GOT3 (cell line): ENCODE data around the gene MYPOP.
"Not testable (repeated sequence)": the region's sequence is repeated elsewhere in the genome, so short reads cannot be mapped to it uniquely, and the experiment has no call there.

Experiments
- DNase-seq: peaks from one replicate; lab custom pipeline; 2025; ENCODE audit warnings: mixed read lengths; lab: John Stamatoyannopoulos, UW

Gene MYPOP

DNA sequence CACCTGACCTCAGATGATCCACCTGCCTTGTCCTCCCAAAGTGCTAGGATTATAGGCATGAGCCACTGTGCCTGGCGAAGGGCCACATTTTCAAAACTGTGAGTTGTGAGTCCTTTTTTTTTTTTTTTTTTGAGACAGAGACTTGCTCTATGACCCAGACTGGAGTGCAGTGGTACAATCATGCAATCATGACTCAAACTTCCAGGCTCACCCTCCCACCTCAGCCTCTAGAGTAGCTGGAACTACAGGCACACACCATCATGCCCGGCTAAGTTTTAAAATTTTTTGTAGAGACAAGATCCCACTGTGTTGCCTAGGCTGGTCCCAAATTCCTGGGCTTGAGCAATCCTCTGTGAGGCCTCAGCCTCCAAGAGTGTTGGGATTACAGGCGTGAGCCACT lies 3.8 kb upstream of the MYPOP start:
- no peak for DNase-seq

DNA sequence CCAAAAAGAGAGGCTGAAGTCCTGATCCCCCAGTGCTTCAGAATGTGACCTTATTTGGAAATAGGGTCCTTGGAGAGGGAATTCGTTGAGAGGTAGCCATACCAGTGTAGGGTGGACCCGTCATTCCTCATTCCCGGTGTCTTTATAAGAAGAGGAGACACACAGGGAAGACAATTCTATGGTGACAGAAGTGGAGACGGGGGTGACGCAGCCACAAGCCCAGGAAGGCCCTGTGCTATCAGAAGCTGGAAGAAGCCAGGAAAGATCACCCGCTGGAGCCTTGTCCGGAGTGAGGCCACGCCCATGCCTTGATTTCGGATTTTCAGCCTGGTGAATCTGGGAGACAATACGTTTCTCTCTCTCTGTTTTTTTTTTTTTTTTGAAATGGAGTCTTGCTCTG lies 2.6 kb upstream of the MYPOP start:
- DNase-seq = no peak

GRCh38 chr19:45902651-45903625 lies 525 bp upstream of the MYPOP start:
- peak; percentile 97 for DNase-seq

DNA sequence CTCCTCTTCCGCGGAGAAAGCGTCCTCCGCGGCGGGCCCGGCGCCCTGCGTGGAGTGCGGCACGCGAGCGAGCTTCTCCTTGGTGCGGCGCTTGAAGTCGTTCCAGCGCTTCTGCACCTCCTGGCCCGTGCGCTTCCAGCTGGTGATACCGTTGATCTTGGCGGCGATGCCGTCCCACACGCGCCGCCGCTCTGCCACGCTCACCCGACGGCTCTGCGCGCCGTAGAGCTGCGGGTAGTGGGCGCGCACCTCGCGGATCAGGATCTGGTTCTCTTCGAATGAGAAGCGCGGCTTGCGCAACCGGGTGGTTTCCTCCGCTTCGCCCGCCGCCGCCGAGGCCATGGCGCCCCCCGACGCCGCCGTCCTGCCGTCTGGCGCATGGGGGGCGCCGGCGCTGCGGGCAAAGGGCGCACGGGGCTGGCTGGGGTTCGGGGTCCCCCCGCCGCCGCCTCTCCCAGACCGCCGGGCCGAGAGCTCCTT lies 941 bp downstream of the MYPOP start:
- DNase-seq = no peak

GRCh38 chr19:45900738-45901431 lies 1.5 kb downstream of the MYPOP start:
- no peak for DNase-seq

- DNase-seq = no peak
Observed at GRCh38 chr19:45899919-45900589, 2.4 kb downstream of the MYPOP start.

GRCh38 chr19:45899253-45899652 lies 3.2 kb downstream of the MYPOP start:
- no peak for DNase-seq

- no peak for DNase-seq
Observed at GRCh38 chr19:45897261-45897812, 5.1 kb downstream of the MYPOP start.

GRCh38 chr19:45895983-45896599 lies 6.3 kb downstream of the MYPOP start:
- DNase-seq = not testable (repeated sequence)

GRCh38 chr19:45895519-45895972 lies 6.9 kb downstream of the MYPOP start:
- no peak for DNase-seq

- DNase-seq = no peak
Observed at GRCh38 chr19:45890877-45891276, 11.5 kb downstream of the MYPOP start.

DNA sequence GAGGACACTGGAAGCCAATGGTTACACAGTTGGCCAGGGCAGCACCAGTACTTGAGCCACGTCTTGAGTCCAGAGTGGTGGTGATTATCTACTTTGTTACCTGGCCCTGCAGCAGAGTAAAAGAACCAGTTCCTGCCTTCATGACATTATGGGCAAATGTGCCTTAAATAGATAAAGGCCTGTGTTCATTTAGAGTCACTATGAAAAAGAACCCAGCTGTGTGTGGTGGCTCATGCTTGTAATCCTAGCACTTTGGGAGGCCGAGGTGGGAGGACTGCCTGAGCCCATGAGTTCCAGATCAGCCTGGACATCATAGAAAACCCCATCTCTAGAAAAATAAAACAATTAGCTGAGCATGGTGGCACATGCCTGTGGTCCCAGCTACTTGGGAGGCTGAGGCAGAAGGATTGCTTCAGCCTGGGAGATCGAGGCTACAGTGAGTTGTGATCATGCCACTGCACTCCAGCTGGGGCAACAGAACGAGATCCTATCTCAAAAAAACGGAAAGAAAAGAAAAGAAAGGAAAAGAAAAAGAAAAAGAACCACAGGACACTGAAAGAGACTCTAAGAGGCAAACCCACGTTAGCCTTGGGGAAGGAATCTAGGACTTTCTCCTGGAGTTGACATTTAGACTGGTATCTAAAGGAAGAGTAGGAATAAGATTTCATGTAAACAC lies 13.1 kb downstream of the MYPOP start:
- DNase-seq = no peak

DNA sequence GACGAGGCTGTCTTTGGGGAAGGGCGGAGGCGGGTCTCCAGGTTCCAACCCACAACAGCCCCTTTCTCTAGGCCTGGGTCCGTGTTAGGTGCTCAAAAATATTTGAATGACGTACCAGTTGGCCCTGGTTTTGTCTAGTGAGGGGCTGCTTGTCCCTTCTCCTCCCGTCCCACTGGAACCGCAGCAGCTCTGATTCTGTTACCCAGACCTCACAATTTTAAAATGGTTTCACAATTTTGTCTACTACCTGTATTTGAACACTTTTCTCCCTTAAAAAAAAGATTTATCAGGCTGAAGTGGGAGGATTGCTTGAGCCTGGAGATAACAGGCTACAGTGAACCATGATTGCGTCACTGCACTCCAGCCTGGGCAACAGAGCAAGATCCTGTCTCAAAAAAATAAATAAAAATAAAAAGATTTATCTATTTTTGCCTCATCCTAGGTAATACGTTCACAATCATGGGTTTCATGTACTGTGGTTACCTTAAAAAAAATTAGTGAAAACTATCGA lies 15.2 kb downstream of the MYPOP start:
- no peak for DNase-seq

DNA sequence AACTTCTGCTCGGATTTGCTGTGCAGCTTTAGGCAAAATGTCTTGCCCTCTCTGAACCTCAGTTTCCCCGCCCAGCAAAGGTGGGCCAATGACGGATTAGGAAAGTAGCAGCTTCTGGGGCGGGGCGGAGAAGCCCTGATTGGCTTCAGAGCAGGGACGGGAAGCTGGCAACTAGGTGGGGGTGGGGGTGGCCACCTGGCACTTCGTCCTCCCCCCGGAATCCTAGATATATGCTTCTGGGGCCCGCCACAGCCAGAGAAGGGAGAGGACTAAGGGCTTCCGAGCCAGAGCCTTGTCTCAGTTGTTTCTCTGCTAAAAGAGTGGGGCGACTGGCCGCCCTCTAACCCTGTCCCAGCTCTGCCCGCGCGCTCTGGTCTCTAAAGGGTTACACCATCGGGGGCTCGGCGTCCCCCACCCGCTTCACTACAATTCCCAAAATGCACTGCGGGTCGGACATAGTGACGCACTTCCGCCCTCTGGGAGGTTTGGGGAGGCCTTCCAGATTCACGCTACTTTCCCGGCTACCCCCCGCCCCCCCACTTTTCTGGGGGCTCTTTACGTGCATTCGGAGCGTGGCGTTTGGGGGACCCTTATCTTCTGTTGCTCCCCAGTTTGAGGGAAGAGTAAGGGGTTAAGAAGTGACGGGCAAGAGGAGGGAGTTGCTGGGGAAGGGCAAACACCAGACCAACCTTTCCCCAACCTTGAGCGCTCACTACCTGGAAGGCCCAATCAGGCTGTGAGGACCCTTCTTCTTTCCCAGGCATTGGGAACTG lies 15.8 kb downstream of the MYPOP start:
- DNase-seq = peak; percentile 65

GRCh38 chr19:45885556-45886426 lies 16.6 kb downstream of the MYPOP start, which contains the start of gene IRF2BP1:
Gene IRF2BP1 (minus strand): TSS chr19:45886141. CDS start chr19:45885774, 367 bp downstream.
- DNase-seq = peak; percentile 82

DNA sequence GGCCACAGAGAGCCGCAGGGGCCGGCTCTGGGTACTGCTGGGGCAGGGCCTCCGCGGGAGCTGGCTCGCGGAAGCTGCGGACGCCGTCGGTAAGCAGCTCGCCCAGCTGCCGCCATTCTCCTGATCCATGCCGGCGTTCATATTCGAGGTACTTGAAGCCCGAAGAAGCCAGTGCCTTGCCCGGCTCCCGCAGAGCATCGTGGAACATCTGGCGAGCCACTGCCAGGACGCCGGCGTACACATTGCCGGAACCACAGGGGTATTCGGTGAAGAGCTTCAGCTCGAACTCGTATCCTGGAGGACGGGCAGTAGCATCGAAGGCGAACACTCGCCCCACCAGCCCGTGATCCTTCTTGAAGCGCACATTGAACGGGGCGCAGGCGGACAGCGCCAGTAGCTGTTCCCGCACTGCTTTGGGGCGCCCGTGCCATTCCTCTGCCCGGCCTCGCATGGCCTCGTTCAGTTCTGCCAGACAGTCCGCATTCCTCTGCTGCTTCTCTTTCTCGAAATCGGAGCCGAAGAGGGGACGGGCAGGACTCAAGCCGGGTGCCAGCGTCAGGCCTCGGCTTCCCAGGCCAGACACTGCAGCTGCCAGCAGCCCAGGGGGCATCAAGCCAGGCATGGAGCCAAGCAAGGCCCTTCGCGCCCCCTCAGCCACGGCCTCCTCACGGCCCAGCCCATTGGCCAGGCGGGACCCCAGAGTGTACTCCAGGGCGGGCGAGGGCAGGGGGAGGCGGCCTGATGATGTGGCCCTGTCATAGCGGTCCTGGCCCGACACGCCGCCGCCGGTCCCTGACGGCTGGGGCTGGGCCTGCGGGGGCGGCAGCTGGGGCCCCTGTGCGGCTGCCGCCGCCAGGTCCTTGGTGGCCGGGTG lies 17.5 kb downstream of the MYPOP start:
- no peak for DNase-seq

DNA sequence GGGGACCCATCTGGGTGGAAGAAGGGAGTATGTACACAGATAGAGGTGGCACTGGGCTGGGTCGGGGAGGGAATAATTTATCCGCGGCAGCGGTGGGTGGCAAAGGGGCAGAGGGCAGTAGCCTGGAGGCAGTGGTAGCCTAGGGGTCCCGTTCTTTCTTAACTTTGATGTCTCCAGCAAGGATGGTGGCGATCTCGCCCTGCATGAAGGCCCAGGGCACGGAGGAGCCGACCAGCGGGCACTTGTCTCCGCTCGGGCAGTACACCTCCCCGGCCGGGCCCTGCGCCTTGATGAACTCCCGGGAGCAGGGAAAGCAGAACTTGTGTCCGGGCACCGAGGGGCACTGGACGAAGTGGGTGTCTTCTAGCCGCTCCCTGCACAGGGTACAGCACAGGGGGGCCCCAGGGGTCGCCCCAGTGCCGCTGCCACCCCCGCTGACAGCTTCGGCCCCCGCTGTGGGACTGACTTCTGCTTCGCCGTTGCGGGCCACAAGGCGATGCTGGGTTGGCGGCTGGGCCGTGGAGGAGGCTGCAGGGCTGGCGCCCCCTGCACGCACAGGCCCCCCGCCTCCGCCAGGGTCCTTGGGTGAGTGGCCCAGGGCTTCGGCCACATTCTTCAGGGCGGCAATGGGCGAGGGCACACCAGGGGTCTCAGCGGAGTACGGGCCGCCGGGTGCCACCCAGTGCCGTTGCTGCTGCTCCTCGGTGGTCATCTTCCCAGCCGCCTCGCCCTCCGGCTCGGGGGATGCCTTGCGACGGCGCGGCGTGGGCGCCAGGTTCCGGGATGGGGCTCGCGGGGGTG lies 18.3 kb downstream of the MYPOP start:
- DNase-seq = no peak
